GM12878 (cell line): Measurements from ENCODE around the gene SRF. TPM values are rescaled to one million over a fixed set of nuclear protein-coding genes. Genes with fewer than 3 reads are reported as not detected.
A peak's percentile ranks its signal among the peaks of the same experiment; 100 is the strongest.

ENCODE experiments used
- ATAC-seq: fragments of 200-7000 bp; cut with Tn5 transposase; 3 replicates; pipeline ENCODE4 v1.9.1; 2020; ENCODE audit warnings: mild to moderate bottlenecking, moderate library complexity
- BruUV-seq: library from RNA; stranded (reverse); fragments of 400-500 nt; replicated peaks from 2 replicates; lab custom pipeline; 2021; lab: Mats Ljungman, UMichigan
- CTCF ChIA-PET: fragments of 300-600 bp; sonication (Branson Sonifier 250); formaldehyde crosslinking; extraction: SDS; loops from one replicate; lab custom pipeline; 2021; ENCODE audit warnings: inconsistent platforms; lab: Yijun Ruan, JAX
- POLR2A ChIA-PET: fragments of 350-600 bp; formaldehyde crosslinking; extraction: SDS; loops from one replicate; lab custom pipeline; 2021; ENCODE audit warnings: inconsistent platforms; lab: Charles Lee
- RAD21 ChIA-PET: fragments of 300-600 bp; sonication (Branson Sonifier 250); formaldehyde crosslinking; loops from one replicate; lab custom pipeline; 2023; ENCODE audit warnings: antibody characterized with exemption; ENCODE audit not compliant: unreplicated experiment; lab: Charles Lee
- SMC1A ChIA-PET: fragments of 300-600 bp; sonication (Branson Sonifier 250); formaldehyde crosslinking; loops from one replicate; lab custom pipeline; 2023; ENCODE audit not compliant: unreplicated experiment, uncharacterized antibody; lab: Charles Lee
- DNase-seq: peaks from one replicate; pipeline ENCODE4 v3.0.0-alpha.2; 2011; ENCODE audit warnings: low read depth, low spot score
- FAIRE-seq: peaks from 3 replicates; lab custom pipeline; 2011; peaks lifted over from hg19 to GRCh38; lab: Jason Lieb, UNC
- H2AFZ ChIP-seq: 2 replicates; pipeline ENCODE4 v1.6.0; 2011; ENCODE audit warnings: low read depth, low read length, control low read depth; ENCODE audit not compliant: control insufficient read depth
- H3K27ac ChIP-seq: 2 replicates; pipeline ENCODE4 v1.5.1; 2011; ENCODE audit warnings: control low read depth; ENCODE audit not compliant: control insufficient read depth, insufficient read depth
- H3K27me3 ChIP-seq, 2 experiments: replicated peaks in 1 of 2; 2 replicates each; pipeline versions ENCODE4 v1.6.0 to v1.6.1; 2011; ENCODE audit warnings: low read length in 1 of 2; ENCODE audit not compliant: control insufficient read depth in 2 of 2, insufficient read depth in 2 of 2
- H3K36me3 ChIP-seq, 2 experiments: 2 replicates each; pipeline ENCODE4 v1.5.1; 2011; ENCODE audit warnings: low read length in 1 of 2; ENCODE audit not compliant: control insufficient read depth in 2 of 2, insufficient read depth in 2 of 2
- H3K4me1 ChIP-seq: 2 replicates; pipeline ENCODE4 v1.6.1; 2011; ENCODE audit warnings: mild to moderate bottlenecking, low read length, moderate library complexity, mixed read lengths; ENCODE audit not compliant: control insufficient read depth, insufficient read depth
- H3K4me2 ChIP-seq: 2 replicates; pipeline ENCODE4 v1.6.0; 2011; ENCODE audit warnings: control low read depth; ENCODE audit not compliant: control insufficient read depth, insufficient read depth
- H3K4me3 ChIP-seq: fragments of 200-600 bp; sonication (generic); 2 replicates; pipeline ENCODE4 v1.5.1; 2016
- H3K79me2 ChIP-seq: 2 replicates; pipeline ENCODE4 v1.6.0; 2011; ENCODE audit warnings: low read length; ENCODE audit not compliant: control insufficient read depth, insufficient read depth
- H3K9ac ChIP-seq: 2 replicates; pipeline ENCODE4 v1.8.0; 2011; ENCODE audit warnings: low read length, control low read depth, mixed read lengths; ENCODE audit not compliant: control insufficient read depth, insufficient read depth
- H3K9me3 ChIP-seq: replicated peaks from 3 replicates; pipeline ENCODE4 v1.5.1; 2011; ENCODE audit warnings: mild to moderate bottlenecking, low read length; ENCODE audit not compliant: control insufficient read depth, insufficient read depth
- H4K20me1 ChIP-seq: 2 replicates; pipeline ENCODE4 v1.6.0; 2011; ENCODE audit not compliant: control insufficient read depth, insufficient read depth
- POLR2A ChIP-seq: IDR thresholded peaks from 2 replicates; pipeline ENCODE4 v1.6.1; 2011; ENCODE audit warnings: low read depth, mild to moderate bottlenecking, low read length
- WGBS: methylation state at CpG from one replicate; pipeline ENCODE4 v1.1.6; 2016; ENCODE audit warnings: low lambda C conversion rate; ENCODE audit not compliant: insufficient replicate concordance, insufficient coverage; ENCODE audit errors: missing lambda C conversion rate; 5-methylcytosine and 5-hydroxymethylcytosine counted together
- in situ Hi-C: fragments of 300-500 bp; cut with MboI; formaldehyde crosslinking; loops from 9 replicates; pipeline ENCODE4 v1.14.3; 2018; ENCODE audit warnings: mixed read lengths
- intact Hi-C: fragments of 100-400 bp; cut with micrococcal nuclease; formaldehyde crosslinking; loops from one replicate; pipeline ENCODE4 v1.14.2; 2022; ENCODE audit not compliant: unreplicated experiment
- polyA plus RNA-seq, 11 experiments: library from polyadenylated mRNA; depleted of rRNA in 4 of 11; unstranded in 6 of 11; stranded (reverse) in 5 of 11; fragments of >200 nt; fragmentation: Nextera tagmentation in 4 of 11; fragmentation: Illumina TruSeq in 1 of 11; extraction: Ambion mirVana in 4 of 11; extraction: Trizol in 1 of 11; gene quantifications; 1 replicate in 1 of 11; 2 replicates in 10 of 11; pipeline versions ENCODE4 v1.2.1 to v1.2.3, GENCODE V29; 2011 to 2016; ENCODE audit warnings: inconsistent platforms in 2 of 11, missing spikeins in 2 of 11, low read depth in 1 of 11
- total RNA-seq, 4 experiments: library from RNA; depleted of rRNA in 3 of 4; stranded (reverse); fragments of >200 nt in 3 of 4; fragmentation: Illumina TruSeq in 1 of 4; extraction: Trizol in 1 of 4; gene quantifications; 2 replicates each; pipeline versions ENCODE4 v1.2.1 to v1.2.3, GENCODE V29; 2013 to 2021
- TF ChIP-seq, protein P1 (sequence below): fragments of 450-650 bp; IDR thresholded peaks from 2 replicates; pipeline ENCODE4 v1.6.1; 2017; ENCODE audit warnings: mild to moderate bottlenecking, low read depth, inconsistent platforms; ENCODE audit not compliant: poor library complexity, severe bottlenecking

Gene SRF
- total and polyA plus RNA-seq, 10 of the 15 experiments (the other 5 are each of a cell fraction or from before 2014, with no cell fraction given), result 2.3 to 56.3 (median 28.2) TPM

DNA sequence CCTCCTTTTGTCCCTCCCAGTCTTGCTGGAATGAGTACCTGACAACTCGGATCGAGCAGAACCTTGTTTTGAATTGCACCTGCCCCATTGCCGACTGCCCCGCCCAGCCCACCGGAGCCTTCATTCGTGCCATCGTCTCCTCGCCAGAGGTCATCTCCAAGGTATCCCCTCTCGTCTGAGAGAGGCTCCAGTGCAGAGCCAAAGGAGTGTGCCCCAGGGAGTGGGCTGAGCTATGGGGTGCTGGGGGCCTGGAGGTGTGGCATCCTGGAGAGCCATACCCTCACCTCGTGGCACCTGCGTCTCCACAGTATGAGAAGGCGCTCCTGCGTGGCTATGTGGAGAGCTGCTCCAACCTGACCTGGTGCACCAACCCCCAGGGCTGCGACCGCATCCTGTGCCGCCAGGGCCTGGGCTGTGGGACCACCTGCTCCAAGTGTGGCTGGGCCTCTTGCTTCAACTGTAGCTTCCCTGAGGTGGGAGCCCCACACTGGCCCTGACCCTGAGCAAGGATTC lies 49.4 kb downstream of the SRF start:
- H3K79me2 ChIP-seq, result peaks cover 7% of the 10 kb centered on the region
- WGBS, result 83% methylated on average over 16 of the region's 16 CpGs
- ChIA-PET SMC1A (interaction anchor here (1.1 kb wide), 1 partner anchor 8 kb away, joined by 3 read pairs; no protein-coding TSS in a partner anchor), RAD21 (no interaction called here)
- peaks cover 15% of the 10 kb centered on the region for H3K4me1 ChIP-seq
- H3K27me3 ChIP-seq, result no peaks in the 10 kb centered on the region
- BruUV-seq, result no TSS peak
- TF ChIP-seq, protein P1, sequence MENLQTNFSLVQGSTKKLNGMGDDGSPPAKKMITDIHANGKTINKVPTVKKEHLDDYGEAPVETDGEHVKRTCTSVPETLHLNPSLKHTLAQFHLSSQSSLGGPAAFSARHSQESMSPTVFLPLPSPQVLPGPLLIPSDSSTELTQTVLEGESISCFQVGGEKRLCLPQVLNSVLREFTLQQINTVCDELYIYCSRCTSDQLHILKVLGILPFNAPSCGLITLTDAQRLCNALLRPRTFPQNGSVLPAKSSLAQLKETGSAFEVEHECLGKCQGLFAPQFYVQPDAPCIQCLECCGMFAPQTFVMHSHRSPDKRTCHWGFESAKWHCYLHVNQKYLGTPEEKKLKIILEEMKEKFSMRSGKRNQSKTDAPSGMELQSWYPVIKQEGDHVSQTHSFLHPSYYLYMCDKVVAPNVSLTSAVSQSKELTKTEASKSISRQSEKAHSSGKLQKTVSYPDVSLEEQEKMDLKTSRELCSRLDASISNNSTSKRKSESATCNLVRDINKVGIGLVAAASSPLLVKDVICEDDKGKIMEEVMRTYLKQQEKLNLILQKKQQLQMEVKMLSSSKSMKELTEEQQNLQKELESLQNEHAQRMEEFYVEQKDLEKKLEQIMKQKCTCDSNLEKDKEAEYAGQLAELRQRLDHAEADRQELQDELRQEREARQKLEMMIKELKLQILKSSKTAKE, result no peak
- TF ChIP-seq POLR2A, result peak; percentile 58
- TF ChIP-seq, all 136 proteins: peak for 1
- Histone ChIP-seq H3K36me3 (peaks cover 0 to 1% of the 10 kb centered on the region in 2 experiments; a peak in 2 of 4 replicates), H4K20me1 (no peaks in the 10 kb centered on the region), H3K4me2 (no peak overlapping the region), H3K27ac (no peak overlapping the region), H3K4me3 (no peak overlapping the region), H3K9ac (no peak overlapping the region), H2AFZ (no peak overlapping the region), H3K9me3 (no peaks in the 10 kb centered on the region)
- ChIA-PET CTCF (interaction anchor here (0.8 kb wide), 1 partner anchor 8 kb away, joined by 3 read pairs; the partner anchor contains the start of gene DNPH1), POLR2A (interaction anchor here (0.6 kb wide), 1 partner anchor 142 kb away, joined by 9 read pairs; no protein-coding TSS in a partner anchor)
- intact Hi-C loops, result no loop called here
- DNase-seq (no peak), FAIRE-seq (no peak), ATAC-seq (no peak)
- in situ Hi-C loops, result no loop called here
